ENCODE results near the gene ATP6V0D1.

The ATP6V0D1 gene

GRCh38 chr16:67388591-67388990, 92.4 kb downstream of the ATP6V0D1 start:
- DNase-seq (ENCODE audit: low spot score), result no peak
- in situ Hi-C loops (cut with MboI; ENCODE audit: low pct_unique_long_range_greater_than_20kb, low sequenced_read_pairs, unreplicated experiment), result no loop called here
- TF ChIP-seq CTCF (IDR thresholded peaks at IDR 0.05; ENCODE audit: extremely low read depth, insufficient read depth, missing control alignments), result no peak

- DNase-seq (ENCODE audit: low spot score), result no peak
- in situ Hi-C loops (cut with MboI; ENCODE audit: low pct_unique_long_range_greater_than_20kb, low sequenced_read_pairs, unreplicated experiment), result no loop called here
- TF ChIP-seq CTCF (IDR thresholded peaks at IDR 0.05; ENCODE audit: extremely low read depth, insufficient read depth, missing control alignments), result no peak
Observed at GRCh38 chr16:67388191-67388590, 92.8 kb downstream of the ATP6V0D1 start.

Measured in GM13977 (cell line).